HepG2 (cell line): ENCODE measurements around the gene ZNF8. TPM values are rescaled to one million over a fixed set of nuclear protein-coding genes. Genes with fewer than 3 reads are reported as not detected.

Experiments used
- ATF7 ChIP-seq, 2 experiments: fragments of 450-650 bp in 1 of 2; sonication (generic) in 1 of 2; formaldehyde crosslinking in 1 of 2; IDR thresholded peaks; 2 replicates each; pipeline versions ENCODE4 v1.4.0 to v1.6.1; 2016 to 2020; ENCODE audit warnings: antibody characterized with exemption in 1 of 2, mild to moderate bottlenecking in 1 of 2, missing genetic modification reagents in 1 of 2
- EZH2 ChIP-seq: conservative IDR thresholded peaks from 2 replicates; pipeline ENCODE4 v1.6.1; 2012; ENCODE audit warnings: mild to moderate bottlenecking, low read depth, low read length, moderate library complexity
- GFI1 ChIP-seq: sonication (generic); formaldehyde crosslinking; IDR thresholded peaks from 2 replicates; pipeline ENCODE4 v1.5.0; 2020; ENCODE audit warnings: missing genetic modification reagents, mild to moderate bottlenecking, borderline replicate concordance
- GTF3A ChIP-seq: sonication (generic); formaldehyde crosslinking; conservative IDR thresholded peaks from 2 replicates; pipeline ENCODE4 v1.4.0; 2020; ENCODE audit warnings: mild to moderate bottlenecking, missing genetic modification reagents
- RELA ChIP-seq: sonication (generic); formaldehyde crosslinking; IDR thresholded peaks from 2 replicates; pipeline ENCODE4 v1.4.0; 2020; ENCODE audit warnings: missing genetic modification reagents
- ZFY ChIP-seq: sonication (generic); formaldehyde crosslinking; IDR thresholded peaks from 2 replicates; pipeline ENCODE4 v1.4.0; 2020; ENCODE audit warnings: missing genetic modification reagents
- ZNF331 ChIP-seq: sonication (generic); formaldehyde crosslinking; IDR thresholded peaks from 2 replicates; pipeline ENCODE4 v1.4.0; 2020; ENCODE audit warnings: missing genetic modification reagents
- ZNF44 ChIP-seq: sonication (generic); formaldehyde crosslinking; IDR thresholded peaks from 2 replicates; pipeline ENCODE4 v1.5.1; 2020; ENCODE audit warnings: mild to moderate bottlenecking, missing genetic modification reagents
- ZNF615 ChIP-seq: sonication (generic); formaldehyde crosslinking; IDR thresholded peaks from 2 replicates; pipeline ENCODE4 v1.5.0; 2020; ENCODE audit warnings: mild to moderate bottlenecking, missing genetic modification reagents, borderline replicate concordance
- ZNF746 ChIP-seq: sonication (generic); formaldehyde crosslinking; IDR thresholded peaks from 2 replicates; pipeline ENCODE4 v1.8.0; 2022; ENCODE audit warnings: mild to moderate bottlenecking, missing genetic modification reagents
- polyA plus RNA-seq, 8 experiments: library from polyadenylated mRNA; depleted of rRNA in 3 of 8; stranded (reverse) in 7 of 8; unstranded in 1 of 8; fragments of >200 nt; fragmentation: Illumina TruSeq in 4 of 8; extraction: Trizol in 4 of 8; gene quantifications; 2 replicates each; pipeline versions ENCODE4 v1.2.1 to v1.2.3, GENCODE V29; 2011 to 2016; ENCODE audit warnings: low read depth in 4 of 8, missing spikeins in 1 of 8, mixed read lengths in 1 of 8; ENCODE audit not compliant: insufficient read depth in 1 of 8
- total RNA-seq, 5 experiments: library from RNA; depleted of rRNA; stranded (reverse); fragments of >200 nt; fragmentation: Illumina TruSeq; extraction: Trizol; gene quantifications; 2 replicates each; pipeline ENCODE4 v1.2.3, GENCODE V29; 2016; ENCODE audit warnings: low read depth in 1 of 5
- TF ChIP-seq, protein P1 (sequence below): sonication (generic); formaldehyde crosslinking; IDR thresholded peaks from 2 replicates; pipeline ENCODE4 v1.5.1; 2020; ENCODE audit warnings: missing genetic modification reagents, mild to moderate bottlenecking, borderline replicate concordance
- TF ChIP-seq, protein P2 (sequence below): sonication (generic); formaldehyde crosslinking; IDR thresholded peaks from 2 replicates; pipeline ENCODE4 v1.4.0; 2020; ENCODE audit warnings: missing genetic modification reagents
- TF ChIP-seq, protein P3 (sequence below): sonication (generic); formaldehyde crosslinking; IDR thresholded peaks from 2 replicates; pipeline ENCODE4 v1.8.0; 2022; ENCODE audit warnings: missing genetic modification reagents, mild to moderate bottlenecking, inconsistent platforms, borderline replicate concordance
- TF ChIP-seq, protein P4 (sequence below): sonication (generic); formaldehyde crosslinking; IDR thresholded peaks from 2 replicates; pipeline ENCODE4 v1.8.1; 2023; ENCODE audit warnings: mild to moderate bottlenecking, inconsistent platforms, moderate library complexity, missing genetic modification reagents, borderline replicate concordance
- TF ChIP-seq, protein P5 (sequence below): sonication (generic); formaldehyde crosslinking; IDR thresholded peaks from 2 replicates; pipeline ENCODE4 v1.4.0; 2020; ENCODE audit warnings: missing genetic modification reagents
- TF ChIP-seq, protein P6 (sequence below): sonication (generic); formaldehyde crosslinking; IDR thresholded peaks from 2 replicates; pipeline ENCODE4 v1.9.0; 2022; ENCODE audit warnings: missing genetic modification reagents, mild to moderate bottlenecking, borderline replicate concordance
- TF ChIP-seq, protein P7 (sequence below): sonication (generic); formaldehyde crosslinking; IDR thresholded peaks from 2 replicates; pipeline ENCODE4 v1.5.0; 2020; ENCODE audit warnings: missing genetic modification reagents, mild to moderate bottlenecking, borderline replicate concordance

The ZNF8 gene
- total and polyA plus RNA-seq, 2 of the 13 experiments (the other 11 are each of a cell fraction or from before 2014, with no cell fraction given), result 3.1 to 3.3 TPM

DNA sequence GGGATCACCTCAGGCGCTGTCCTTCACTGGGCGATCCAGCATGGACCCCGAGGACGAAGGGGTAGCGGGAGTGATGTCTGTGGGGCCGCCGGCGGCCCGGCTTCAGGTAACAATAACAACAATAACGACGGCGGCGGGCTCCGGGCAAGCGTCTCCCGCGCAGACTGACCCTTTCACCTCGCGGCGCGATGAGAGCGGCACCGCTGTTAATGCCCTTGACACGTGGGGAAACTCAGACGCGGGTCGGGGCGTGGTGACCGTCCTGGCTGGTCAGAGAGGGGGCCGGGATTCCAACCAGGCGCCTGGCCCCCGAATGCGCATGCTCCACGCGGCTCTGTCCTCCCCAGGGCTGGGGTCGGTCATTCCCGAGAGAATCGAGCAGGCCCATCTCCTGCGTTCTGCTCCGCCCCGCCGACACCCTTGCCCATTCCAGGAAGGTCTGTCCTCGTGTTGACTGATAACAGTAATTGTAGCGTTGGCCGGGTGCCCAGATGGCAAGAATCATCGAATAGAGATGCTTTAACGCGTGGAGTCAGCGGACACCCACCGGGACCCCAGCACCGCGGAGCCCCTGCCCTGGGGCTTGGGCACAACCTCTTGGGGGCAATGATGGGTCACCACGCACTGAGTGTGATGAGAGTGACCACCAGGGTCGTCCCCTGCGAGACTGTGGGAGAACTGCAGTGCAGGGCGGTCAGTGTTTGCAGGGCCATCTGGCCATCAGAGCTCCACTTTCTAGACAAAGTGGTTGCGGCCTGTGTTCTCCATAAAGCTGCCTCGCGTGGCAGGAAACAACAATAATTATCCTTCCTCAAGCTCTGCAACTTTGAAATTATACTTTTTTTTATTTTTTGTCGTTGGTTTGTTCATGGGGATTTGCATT, 528 bp downstream of the ZNF8 start (continued):
- TF ChIP-seq, protein P1, sequence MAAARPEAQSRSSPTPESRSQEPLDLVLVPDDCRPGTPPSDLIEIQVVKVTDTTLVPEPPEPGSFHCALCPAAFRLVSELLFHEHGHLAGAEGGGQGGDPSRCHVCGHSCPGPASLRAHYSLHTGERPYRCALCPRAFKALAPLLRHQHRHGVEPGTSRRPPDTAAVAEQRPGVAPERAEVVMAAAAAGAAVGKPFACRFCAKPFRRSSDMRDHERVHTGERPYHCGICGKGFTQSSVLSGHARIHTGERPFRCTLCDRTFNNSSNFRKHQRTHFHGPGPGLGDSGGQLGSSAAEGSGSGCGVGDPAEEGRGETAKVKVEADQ (CRISPR knock-in tag), result peak; percentile 89
- TF ChIP-seq, protein P2, sequence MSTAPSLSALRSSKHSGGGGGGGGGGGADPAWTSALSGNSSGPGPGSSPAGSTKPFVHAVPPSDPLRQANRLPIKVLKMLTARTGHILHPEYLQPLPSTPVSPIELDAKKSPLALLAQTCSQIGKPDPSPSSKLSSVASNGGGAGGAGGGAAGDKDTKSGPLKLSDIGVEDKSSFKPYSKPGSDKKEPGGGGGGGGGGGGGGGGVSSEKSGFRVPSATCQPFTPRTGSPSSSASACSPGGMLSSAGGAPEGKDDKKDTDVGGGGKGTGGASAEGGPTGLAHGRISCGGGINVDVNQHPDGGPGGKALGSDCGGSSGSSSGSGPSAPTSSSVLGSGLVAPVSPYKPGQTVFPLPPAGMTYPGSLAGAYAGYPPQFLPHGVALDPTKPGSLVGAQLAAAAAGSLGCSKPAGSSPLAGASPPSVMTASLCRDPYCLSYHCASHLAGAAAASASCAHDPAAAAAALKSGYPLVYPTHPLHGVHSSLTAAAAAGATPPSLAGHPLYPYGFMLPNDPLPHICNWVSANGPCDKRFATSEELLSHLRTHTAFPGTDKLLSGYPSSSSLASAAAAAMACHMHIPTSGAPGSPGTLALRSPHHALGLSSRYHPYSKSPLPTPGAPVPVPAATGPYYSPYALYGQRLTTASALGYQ, result 0 out of 2 replicates have a peak, but pooled peaks have one; percentile 59
- no peak for TF ChIP-seq RELA (CRISPR knock-in tag)
- no peak; the same call in 1 of the 2 replicates for TF ChIP-seq GFI1 (CRISPR knock-in tag)
- TF ChIP-seq, protein P3, sequence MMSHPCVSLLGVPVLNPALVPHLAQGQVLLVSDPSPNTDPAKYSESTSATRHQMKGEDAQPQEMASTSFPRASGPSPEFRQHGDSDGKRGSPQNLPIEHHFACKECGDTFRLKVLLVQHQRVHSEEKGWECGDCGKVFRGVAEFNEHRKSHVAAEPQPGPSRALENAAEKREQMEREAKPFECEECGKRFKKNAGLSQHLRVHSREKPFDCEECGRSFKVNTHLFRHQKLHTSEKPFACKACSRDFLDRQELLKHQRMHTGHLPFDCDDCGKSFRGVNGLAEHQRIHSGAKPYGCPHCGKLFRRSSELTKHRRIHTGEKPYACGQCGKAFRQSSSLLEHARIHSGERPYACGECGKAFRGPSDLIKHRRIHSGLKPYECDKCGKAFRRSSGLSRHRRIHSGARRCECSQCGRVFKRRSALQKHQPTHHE (CRISPR knock-in tag), result no peak
- TF ChIP-seq, protein P4, sequence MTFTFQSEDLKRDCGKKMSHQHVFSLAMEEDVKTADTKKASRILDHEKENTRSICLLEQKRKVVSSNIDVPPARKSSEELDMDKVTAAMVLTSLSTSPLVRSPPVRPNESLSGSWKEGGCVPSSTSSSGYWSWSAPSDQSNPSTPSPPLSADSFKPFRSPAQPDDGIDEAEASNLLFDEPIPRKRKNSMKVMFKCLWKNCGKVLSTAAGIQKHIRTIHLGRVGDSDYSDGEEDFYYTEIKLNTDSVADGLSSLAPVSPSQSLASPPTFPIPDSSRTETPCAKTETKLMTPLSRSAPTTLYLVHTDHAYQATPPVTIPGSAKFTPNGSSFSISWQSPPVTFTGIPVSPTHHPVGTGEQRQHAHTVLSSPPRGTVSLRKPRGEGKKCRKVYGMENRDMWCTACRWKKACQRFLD (CRISPR knock-in tag), result 0 out of 2 replicates have a peak, but pooled peaks have one; percentile 30
- TF ChIP-seq ZNF746, result no peak
- peak; percentile 73 for TF ChIP-seq ZFY (CRISPR knock-in tag)
- TF ChIP-seq, protein P5, sequence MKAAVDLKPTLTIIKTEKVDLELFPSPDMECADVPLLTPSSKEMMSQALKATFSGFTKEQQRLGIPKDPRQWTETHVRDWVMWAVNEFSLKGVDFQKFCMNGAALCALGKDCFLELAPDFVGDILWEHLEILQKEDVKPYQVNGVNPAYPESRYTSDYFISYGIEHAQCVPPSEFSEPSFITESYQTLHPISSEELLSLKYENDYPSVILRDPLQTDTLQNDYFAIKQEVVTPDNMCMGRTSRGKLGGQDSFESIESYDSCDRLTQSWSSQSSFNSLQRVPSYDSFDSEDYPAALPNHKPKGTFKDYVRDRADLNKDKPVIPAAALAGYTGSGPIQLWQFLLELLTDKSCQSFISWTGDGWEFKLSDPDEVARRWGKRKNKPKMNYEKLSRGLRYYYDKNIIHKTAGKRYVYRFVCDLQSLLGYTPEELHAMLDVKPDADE, result 0 out of 2 replicates have a peak, but pooled peaks have one; percentile 62
- peak; percentile 71; the same call in 1 of the 2 replicates for TF ChIP-seq ZNF44 (CRISPR knock-in tag)
- TF ChIP-seq, protein P6, sequence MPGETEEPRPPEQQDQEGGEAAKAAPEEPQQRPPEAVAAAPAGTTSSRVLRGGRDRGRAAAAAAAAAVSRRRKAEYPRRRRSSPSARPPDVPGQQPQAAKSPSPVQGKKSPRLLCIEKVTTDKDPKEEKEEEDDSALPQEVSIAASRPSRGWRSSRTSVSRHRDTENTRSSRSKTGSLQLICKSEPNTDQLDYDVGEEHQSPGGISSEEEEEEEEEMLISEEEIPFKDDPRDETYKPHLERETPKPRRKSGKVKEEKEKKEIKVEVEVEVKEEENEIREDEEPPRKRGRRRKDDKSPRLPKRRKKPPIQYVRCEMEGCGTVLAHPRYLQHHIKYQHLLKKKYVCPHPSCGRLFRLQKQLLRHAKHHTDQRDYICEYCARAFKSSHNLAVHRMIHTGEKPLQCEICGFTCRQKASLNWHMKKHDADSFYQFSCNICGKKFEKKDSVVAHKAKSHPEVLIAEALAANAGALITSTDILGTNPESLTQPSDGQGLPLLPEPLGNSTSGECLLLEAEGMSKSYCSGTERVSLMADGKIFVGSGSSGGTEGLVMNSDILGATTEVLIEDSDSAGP, result peak; percentile 85
- TF ChIP-seq GTF3A (CRISPR knock-in tag), result 0 out of 2 replicates have a peak, but pooled peaks have one; percentile 36
- TF ChIP-seq EZH2, result no peak
- no peak for TF ChIP-seq ZNF331 (CRISPR knock-in tag)
- TF ChIP-seq, protein P7, sequence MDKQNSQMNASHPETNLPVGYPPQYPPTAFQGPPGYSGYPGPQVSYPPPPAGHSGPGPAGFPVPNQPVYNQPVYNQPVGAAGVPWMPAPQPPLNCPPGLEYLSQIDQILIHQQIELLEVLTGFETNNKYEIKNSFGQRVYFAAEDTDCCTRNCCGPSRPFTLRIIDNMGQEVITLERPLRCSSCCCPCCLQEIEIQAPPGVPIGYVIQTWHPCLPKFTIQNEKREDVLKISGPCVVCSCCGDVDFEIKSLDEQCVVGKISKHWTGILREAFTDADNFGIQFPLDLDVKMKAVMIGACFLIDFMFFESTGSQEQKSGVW (CRISPR knock-in tag), result no peak
- TF ChIP-seq ATF7 (IDR thresholded peaks at IDR 0.05), result no peak
- TF ChIP-seq ATF7 (CRISPR knock-in tag; IDR thresholded peaks at IDR 0.05), result 0 out of 2 replicates have a peak, but pooled peaks have one; percentile 25
- TF ChIP-seq ZNF615 (CRISPR knock-in tag), result no peak
